CD4-positive, alpha-beta T cell treated with Interferon gamma for 1 hour (primary cell): ENCODE results near the gene CREB3L2.

Source experiments
- DNase-seq: peaks from one replicate; pipeline ENCODE4 v3.0.0-alpha.2; 2020

CREB3L2 gene

DNA sequence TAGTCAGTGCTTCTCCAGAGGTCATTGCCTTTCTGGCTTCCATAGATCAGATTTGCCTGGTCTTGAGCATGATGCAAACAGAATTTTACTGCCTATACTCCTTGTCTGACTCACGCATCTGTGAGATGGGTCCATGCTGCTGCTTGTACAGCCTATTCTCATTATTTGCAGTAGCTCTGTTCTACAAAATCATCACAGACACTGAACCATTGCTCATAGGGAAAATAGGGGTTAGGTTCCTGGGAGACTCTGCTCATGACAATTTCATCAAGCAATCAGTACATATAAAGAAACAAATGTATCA lies 7.4 kb upstream of the CREB3L2 start:
- DNase-seq, result no peak

DNA sequence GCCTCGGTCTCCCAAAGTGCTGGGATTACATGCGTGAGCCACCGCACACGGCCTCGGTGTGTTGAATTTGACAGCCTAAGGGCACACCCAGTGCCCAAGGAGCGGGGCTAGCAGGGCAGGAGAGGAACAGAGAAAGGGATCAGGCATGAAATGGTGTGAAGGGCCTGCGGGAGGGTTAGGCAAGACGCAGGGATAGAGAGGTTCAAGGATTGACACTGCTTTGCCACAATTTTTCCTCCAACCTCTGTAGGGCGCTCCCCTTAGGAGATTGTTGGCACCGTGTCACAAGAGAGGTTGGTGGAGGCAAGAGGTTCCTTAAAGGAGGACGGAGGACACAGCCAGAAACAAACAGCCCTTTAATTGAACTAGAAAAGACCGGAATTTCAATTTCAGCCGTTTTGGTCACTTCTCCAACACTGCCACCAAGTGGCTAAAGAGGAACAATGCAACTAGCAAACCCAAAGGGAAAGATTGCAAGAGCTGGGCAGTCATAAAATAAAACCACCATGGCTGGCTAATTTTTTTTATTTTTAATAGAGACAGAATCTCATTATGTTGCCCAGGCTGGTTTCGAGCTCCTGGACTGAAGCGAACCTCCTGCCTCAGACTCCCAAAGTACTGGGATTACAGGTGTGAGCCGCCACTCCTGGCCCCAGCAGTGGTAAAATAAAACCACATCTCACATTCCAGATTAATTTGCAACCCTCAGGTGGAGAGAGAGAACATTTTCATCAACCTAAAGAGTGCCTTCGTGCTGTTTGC lies 6.9 kb upstream of the CREB3L2 start:
- peak; percentile 18 for DNase-seq

DNA sequence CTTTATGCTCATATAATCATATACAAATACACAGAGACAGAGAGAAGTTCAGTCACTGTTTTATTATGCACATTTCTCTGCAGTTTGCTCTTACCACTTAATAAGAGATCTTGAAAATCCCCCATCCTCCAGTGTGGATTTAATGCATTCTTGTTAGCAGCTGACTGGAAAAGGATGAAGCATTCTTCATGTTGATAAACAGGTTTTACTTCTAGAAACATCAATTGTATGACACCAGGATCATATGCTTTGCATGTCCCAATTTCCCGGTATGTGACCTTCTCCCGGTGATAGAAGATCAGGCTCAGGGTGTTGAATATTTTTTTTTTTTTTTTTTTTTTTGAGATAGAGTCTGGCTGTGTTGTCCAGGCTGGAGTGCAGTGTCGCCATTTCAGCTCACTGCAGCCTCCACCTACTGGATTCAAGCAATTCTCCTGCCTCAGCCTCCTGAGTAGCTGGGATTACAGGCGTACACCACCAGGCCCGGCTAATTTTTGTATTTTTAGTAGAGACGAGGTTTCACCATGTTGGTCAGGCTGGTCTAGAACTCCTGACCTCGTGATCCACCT lies 6.2 kb upstream of the CREB3L2 start:
- DNase-seq, result no peak

DNA sequence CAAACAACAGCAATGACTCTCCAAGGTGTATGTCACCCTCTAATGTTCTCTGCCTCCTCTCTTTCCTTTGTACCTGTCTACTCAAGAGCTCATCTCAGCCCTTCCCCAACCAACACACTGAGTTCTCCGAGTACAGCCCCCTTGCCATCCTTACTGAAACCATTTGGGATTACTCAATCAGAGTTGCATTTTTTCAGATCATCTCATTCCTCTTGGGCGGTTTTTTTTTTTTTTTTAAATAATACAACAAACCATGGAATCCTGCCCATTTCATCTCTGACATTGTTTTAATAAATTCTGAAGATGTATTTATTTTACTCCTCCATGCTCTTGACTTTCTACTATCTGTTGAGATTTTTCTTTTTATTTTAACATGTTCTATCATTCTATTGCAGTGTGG lies 4.2 kb upstream of the CREB3L2 start:
- DNase-seq, result no peak

DNA sequence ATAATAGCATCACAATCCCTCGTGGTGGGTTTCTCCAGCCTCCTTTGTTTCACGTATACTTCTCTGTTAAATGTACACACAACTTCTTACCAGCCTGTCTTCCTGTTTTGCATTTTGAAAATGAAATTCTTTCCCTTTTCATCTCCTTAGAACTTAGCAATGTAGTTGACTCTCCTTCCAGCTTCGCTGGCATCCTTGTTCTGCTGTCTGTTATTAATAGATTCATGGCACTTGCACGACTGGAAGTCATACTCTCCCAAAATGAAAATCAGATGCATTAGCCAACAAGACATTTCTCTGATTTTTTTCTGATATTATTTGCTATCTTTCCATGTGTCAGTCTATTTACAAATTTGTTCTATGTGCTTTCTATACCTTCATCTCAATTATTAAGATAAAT lies 3.0 kb upstream of the CREB3L2 start:
- DNase-seq, result no peak

DNA sequence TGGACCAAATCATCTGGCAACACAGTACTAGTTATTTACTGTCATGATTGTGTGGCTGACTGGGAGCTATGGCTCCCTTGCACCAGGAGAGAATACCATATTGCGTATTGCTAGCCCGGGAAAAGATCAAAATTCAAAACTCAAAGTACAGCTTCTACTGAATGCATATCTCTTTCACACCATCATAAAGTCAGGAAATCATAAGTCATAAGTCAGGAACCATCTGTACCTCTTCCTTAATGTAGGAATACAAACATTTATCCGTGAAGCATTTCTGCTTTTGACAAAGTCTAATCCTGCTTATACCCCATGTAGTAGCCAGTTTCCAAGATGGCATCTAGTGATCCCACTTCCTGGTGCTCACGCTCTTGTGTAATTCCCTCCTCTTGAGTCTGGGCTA lies 2.2 kb upstream of the CREB3L2 start:
- DNase-seq, result no peak

DNA sequence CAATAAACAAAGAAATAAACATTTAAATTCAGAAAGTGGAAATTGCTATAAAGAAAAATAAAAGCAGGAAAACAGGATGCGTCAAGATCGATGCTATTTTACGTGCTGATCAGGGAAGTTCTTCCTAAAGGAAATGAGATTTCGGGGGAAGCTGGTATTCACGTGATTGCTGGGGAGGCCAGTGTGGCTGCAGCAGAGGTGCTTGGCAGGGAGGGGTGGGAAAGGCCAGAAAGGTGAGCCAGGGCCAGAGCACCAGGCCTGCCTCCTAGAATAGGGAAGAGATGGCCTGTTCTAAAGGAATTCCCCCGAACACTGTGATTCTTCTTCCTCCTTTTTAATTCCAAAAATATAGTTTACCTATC lies 923 bp upstream of the CREB3L2 start:
- no peak for DNase-seq

DNA sequence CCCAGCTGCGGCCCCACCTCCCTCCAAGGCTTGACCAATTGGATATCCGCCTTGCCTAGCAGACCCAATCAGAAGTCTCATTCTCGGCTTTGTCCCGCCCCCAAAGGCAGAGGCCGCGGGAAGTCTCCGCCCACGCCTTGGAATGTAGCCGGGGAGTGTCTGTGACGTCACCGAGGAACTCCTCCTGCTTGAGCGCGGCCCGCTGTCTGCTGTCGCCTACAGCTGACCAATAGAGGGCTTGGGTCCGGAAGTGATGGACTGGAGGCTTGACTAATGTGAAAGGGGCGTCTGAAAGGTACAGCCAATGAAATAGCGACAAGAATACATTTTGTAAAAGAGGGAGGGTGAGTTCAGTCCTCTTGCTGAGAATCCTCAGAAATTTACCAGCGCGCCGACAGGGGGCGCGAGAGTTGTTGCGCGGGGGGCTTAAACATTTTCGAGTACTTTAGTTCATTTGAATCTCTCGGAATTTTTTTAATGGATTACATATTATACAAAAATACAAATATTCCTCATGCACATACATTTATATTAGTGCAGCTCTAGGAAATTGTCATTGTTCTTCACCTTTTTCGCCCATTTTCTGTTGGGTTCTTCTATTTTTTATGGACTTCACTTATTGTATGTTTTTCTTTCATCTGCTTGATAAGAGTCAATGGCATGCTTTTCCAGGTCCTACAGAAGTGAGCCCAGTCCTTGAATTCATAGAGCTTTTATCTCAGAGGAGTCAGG lies 376 bp upstream of the CREB3L2 start:
- peak; percentile 99 for DNase-seq

DNA sequence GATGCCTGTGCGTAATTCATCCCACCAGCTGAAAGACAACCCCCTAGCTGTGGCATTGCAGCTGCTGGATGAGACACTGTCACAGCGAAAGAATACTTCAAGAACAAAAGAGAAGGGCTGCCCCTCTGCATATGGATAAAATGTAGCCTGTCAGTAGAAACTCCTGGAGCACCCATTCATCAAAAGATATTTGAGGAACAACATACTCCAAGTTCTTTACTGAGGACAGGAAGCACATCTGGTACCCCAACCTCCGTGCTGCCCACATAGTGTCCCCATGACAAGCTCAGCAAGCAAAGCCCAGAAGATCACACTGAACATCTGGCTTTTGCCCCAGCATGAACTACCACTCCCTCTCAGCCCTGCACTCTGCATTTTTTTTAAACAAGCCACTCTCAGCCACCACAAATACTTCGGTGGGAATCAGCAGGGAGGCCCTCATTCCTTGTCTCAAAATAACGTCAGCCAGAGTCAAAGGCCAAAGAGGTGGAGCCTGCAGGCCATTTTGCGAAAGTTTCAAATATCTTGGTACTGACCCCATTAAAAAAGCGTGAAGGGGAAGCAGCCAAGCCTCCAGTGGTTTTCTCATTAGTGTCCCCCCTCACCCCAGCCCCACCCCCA lies 1.7 kb downstream of the CREB3L2 start:
- DNase-seq, result no peak

DNA sequence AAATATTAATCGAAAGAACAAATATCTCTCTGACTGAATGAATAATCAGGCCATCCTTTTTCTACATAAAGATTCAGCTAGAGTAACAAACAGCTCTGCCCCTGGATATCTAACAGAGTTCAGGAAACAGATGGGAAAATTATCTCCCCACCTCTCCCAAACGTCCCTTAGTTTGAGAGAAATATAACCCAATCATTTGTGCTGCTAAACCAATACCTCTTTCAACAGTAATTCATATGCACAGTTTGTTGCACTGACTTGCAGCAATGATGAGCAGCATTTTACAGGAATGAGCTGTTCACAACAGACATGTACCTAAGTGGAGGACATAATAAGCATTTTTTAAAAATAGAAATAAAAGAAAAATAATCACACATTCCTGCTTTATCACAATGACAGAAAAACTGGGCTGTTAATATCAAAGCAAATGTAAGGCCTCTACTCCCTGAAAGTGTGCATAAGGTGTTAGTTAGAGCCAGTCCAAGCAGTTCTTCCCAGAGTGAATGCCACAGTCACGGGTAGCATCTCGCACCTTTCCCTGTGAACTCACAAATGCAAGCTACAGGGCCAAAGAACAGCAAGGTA lies 2.3 kb downstream of the CREB3L2 start:
- DNase-seq, result no peak

DNA sequence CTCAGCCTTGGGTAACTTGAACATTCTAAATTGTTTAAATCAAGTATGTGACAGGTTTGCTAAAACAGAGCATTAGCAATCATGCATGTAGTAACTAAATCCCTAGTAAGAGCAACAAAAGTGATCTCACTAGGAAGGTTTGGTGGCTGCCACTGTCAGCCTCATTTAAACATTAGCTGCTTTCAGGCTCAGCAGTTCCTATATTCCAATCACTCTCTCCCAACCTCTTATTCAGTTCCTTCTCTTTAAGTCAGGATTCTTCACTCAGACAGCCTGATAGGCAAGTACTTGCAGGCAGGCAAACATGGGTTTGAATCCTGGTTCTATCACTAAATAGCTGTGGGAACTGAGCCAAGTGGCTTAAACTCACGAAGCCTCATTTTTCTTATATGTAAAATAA lies 3.6 kb downstream of the CREB3L2 start:
- no peak for DNase-seq

DNA sequence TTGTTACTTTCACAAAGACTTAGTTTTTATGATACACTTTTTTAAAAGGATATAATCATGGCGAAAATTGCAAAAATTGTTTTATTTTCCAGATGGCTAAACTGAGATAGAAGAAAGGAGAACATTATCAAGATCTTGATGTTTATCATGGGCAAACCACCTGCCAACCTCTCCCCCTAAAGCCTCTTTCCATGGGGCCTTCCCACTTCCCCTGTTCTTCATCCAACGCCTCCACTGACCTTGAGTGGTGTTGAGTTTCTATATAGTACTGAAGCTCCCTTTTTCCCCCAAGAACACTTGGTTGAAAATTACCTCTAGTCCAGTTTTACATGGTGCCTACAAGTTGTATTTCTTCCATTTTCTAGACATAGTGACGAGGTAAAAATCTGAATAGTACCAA lies 5.0 kb downstream of the CREB3L2 start:
- DNase-seq, result no peak

DNA sequence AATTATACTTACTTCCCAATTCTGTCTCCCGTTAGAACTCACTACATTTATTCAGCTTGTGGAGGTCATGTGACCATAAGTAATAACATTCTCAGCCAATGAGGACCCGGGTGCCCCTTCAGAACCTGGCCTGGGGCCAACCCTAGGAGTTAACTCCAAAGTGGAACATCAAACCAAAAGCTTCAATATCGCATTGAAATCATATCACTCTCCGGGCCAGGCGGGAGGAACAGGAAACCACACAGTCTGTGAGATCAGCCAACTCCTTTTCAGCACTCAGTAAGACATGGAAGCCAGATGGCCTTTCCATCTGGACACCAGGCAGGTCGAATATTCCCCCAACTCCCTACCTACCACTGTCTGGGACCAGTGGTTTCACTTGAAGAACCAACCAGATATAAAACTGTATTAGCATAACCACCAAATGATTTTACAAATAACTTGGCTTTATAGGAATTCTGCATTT lies 5.5 kb downstream of the CREB3L2 start:
- DNase-seq, result no peak

DNA sequence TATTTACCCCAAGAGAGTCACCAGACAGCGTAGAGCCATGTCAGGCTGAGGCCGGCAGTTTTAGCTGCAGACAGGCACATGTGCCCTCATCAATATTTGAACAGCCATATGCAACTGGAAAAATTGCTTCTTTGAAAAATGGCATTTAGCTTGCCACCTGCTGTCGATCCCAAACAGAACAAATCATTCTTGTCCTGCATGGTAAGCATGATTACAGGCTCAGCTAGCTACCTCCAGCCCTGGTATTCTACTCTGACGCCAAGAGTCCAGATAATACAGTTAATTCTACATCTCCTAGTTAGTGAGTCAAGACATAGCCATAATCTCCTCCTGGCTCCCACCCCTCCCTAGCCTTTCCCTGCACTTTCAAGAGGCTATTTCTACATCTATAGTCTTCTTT lies 7.7 kb downstream of the CREB3L2 start:
- DNase-seq, result no peak

DNA sequence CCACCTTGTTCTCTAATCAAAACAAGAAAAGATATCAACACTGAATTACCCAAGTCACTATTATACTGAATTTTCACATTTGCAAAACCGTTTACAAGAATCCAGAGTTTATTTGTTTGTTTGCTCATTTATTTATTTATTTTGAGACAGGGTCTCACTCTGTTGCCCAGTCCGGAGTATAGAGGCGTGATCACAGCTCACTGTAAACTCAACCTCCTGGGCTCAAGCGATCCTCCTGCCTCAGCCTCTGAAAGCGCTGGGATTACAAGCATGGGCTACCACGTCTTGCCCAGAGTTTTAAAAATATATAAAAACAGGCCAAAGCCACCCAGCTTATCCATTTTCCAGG lies 8.5 kb downstream of the CREB3L2 start:
- DNase-seq, result no peak

DNA sequence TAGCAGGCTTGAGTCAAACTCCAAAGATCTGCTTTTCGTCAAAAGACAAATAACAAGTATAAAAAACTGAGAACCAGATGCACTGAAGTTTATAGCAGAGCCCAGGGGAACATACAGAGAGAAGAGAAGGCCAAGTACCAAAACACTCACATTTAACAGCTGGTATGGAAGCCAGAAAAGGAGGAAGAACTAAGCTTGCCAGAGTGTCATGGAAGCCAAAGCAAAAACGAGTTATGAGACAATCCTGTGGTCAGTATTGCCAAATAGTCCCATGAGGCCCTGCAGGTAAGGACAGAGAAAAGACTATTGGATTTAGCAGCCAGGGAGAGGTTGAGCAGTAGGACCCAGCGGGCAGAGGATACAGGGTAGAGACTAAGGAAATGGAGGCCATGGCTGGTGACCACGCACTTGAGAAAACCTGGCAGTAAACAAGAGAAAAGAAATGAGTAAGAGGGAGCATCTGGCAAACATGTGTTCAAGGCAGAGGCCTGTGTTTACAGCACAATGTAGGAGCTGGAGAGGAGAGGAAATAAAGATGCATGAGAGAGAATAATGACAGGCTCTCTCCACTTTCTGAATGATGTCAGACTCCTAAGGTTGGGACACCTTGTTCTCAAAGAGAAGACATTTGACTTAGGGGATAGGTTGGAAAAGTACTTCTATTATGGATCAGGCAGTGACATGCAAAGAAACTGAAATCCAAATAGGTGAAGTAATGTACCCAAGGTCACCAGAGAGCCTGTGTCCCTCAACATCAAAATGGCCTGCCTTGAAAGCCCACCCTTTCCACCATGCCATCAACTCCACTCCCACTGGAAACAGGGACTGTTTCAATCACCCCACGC lies 9.1 kb downstream of the CREB3L2 start:
- DNase-seq, result no peak

DNA sequence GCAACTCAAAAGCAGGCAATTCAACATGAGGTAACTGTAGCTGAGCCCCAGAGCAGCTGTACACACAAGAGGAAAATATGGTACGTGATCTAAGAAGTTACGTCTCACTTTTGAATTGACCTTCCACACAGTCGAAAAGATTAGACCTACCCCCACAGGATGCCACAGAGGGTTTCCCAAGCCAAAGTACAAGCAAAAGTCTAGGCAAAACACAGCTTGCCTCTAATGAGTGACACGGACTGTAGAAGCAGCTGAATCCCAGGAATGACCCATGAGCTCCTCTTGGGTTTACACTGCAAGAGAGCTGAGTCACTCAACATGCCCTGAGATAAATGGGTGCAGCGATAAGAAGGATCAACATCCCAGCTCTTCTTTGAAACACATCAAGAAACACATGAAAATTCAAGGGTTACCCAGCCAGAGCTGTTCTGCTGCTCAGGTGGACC lies 9.8 kb downstream of the CREB3L2 start:
- no peak for DNase-seq

DNA sequence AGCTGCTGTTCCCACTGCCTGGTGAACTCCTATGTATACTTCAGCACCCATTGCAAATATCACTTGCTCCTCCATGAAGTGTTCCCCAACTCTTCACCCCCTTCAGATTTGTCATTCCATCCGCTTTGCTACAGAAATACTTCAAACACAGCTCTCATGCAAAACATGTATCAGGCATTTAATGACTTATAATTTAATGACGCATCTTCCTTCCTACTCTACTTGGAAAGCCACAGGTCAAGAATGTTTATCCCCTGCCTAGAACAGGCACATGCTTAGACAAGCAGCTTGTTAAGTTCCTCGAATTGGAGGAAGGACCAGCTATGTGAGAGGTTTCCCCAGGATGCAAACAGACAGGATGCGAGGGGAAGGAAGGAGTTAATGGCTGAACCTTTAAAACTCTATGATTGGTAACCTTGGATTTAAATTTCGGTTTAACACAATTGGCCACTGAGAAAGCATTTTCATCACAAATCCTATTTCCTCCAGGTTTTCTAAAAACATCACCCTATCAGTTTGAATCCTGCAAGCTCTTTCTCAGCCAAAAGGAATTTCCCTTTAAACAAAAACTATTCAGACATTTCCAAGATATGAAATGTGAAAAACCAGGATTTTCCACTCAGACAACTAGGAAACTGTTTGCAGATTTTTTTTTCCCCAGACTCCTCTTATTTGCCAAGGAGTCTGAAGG lies 11.5 kb downstream of the CREB3L2 start:
- DNase-seq, result no peak

DNA sequence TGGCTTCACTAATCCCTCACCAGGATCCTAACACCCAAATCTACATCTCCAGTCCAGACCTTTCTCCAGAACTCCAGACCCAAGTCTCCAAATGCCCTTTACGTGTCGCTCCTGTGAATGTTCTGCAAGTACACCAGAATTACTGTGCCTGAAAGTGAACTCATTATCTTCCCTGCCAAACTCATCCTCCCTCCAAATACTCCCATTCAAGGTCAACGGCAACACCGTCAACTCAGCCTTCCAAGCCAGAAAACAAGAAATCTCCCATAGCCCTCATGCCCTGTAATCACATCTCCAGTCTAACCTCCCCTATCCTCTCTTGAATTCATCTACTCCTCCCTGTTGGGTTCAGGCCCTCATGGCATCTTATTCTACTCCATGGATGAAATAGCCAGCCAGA lies 12.3 kb downstream of the CREB3L2 start:
- DNase-seq, result no peak

DNA sequence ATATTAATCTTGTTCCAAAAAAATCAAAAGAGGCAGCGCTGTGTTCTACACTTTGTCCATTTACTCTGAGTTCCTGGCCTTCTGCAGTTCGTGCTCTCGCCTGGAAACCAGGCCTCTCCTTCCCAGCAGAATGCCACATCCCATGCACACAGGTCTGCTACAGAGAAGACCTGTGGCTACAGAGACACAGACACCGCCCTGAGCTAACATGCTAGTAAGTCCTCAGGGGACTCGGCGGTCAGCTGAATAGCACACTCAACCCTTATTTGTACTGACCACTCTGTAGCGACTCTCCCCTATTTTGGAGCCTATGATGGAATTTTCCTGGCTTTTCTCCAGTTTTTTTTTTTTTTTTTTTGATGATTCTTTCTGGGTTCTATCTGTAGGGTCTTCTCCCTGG lies 12.8 kb downstream of the CREB3L2 start:
- DNase-seq, result no peak

DNA sequence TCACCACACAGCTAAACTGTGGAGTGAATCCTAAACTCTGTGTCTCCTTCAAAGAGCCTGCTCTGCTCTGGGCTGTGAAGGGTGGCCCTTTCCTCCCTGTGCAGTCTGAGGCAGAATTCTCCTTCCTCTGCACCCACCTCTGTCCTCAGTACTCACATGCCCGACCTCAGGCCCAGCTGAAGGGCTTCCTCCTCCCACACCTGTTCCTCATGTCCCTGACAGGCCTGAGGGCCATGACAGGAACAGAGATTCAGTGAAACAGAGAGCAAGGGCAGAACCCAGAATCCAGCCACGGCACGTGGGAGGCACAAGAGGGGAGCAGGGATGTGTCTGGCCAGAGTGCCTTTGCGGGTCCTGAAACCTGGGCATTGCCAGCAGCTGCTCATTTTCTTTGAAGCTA lies 13.9 kb downstream of the CREB3L2 start:
- no peak for DNase-seq

DNA sequence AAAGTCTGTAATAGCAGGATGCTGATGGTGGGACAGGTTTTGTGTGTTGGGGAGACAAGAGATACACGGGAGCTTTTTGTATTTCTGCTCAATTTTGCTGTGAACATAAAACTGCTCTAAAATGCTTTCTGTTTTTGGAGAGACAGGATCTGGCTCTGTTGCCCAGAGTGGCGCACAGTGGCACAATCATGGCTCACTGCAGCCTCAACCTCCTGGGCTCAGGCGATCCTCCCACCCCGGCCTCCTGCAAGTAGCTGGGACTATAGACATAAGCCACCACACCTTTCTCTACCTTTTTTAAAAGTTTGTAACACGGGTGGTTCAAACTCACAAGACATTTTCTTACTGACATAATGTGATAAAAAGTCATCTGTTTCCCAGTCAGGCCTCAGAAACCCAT lies 14.3 kb downstream of the CREB3L2 start:
- DNase-seq, result no peak
